ENCODE data around the gene HOXA6. TPM values are rescaled to one million over a fixed set of nuclear protein-coding genes. Genes with fewer than 3 reads are reported as not detected.

The HOXA6 gene
- total and polyA plus RNA-seq, 2 of the 4 experiments (the other 2 are of a cell fraction), result 1.4 to 1.8 TPM

DNA sequence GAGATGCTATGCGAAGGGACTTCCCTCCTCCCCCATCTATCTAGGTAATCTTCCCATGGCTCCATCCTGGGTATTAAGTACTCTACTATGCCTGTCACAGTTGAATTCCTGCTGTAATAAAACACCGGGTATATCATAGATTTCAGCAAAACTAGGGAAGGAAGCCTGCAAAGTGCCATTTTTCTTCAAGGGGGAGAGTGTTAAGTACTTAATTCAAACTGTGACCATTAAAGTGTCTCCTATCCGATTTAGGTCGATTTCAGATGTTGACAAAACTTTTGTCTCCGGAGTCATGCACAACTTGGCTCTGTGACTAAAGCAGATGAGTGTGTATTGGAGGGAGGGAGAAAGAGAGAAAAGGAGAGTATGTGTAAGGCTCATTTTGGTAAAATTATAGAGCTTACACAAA lies 21.6 kb downstream of the HOXA6 start:
- POLR2A ChIA-PET (ENCODE audit: unreplicated experiment), result interaction anchor here (0.7 kb wide), 1 partner anchor 20 kb away, joined by 4 read pairs; no protein-coding TSS in a partner anchor

More for the DNA sequence above, 21.6 kb downstream of the HOXA6 start:
- CTCF ChIA-PET, result no interaction called here
- Histone ChIP-seq H4K91ac (ENCODE audit: insufficient read depth, low read depth, low read length) (no peak overlapping the region; the same call in 1 of the 2 replicates), H3K4ac (ENCODE audit: low read depth, low read length) (no peak overlapping the region), H3K56ac (ENCODE audit: extremely low read depth, insufficient read depth, low read length) (no peak overlapping the region), H3K9me3 (ENCODE audit: control insufficient read depth, insufficient read depth, low read length) (no peaks in the 10 kb centered on the region), H3K14ac (replicated peaks; ENCODE audit: low read depth, low read length) (no peak overlapping the region), H2AFZ (replicated peaks; ENCODE audit: low read length, poor library complexity) (no peak overlapping the region), H3K4me2 (ENCODE audit: low read depth, low read length) (no peak overlapping the region; the same call in 1 of the 2 replicates), H3K9ac (ENCODE audit: low read depth, low read length) (no peak overlapping the region), H2AK5ac (ENCODE audit: low read depth, low read length) (peak overlapping the region; percentile 54), H2BK120ac (ENCODE audit: low read depth, low read length) (no peak overlapping the region), H2BK5ac (ENCODE audit: low read depth, low read length, poor library complexity, severe bottlenecking) (no peak overlapping the region), H3K23ac (ENCODE audit: low read depth, low read length) (peak overlapping the region; percentile 22; the same call in 1 of the 2 replicates), H4K8ac (ENCODE audit: low read depth in 2 of 2, low read length in 2 of 2) (no peak overlapping the region), H3K27ac (ENCODE audit: insufficient read depth, low read length) (no peak overlapping the region), H3K18ac (ENCODE audit: low read depth, low read length) (no peak overlapping the region), H3K9me1 (ENCODE audit: insufficient read depth, low read length) (peaks cover 7% of the 10 kb centered on the region), H3K27me3 (ENCODE audit: control insufficient read depth, insufficient read depth, low read length) (no peaks in the 10 kb centered on the region), H3K36me3 (ENCODE audit: control insufficient read depth, insufficient read depth, low read length) (peaks cover 3% of the 10 kb centered on the region; the same call in 1 of the 2 replicates), H4K20me1 (ENCODE audit: insufficient read depth, low read length) (no peaks in the 10 kb centered on the region), H2BK20ac (ENCODE audit: low read depth, low read length) (peak overlapping the region; percentile 17; the same call in 1 of the 2 replicates), H3K4me3 (ENCODE audit: insufficient read depth, low read depth, low read length) (no peak overlapping the region), H4K5ac (ENCODE audit: low read depth, low read length) (no peak overlapping the region), H3K4me1 (ENCODE audit: control insufficient read depth, insufficient read depth, low read length) (peaks cover 23% of the 10 kb centered on the region), H3K79me1 (ENCODE audit: low read depth in 1 of 2, low read length in 2 of 2) (peaks cover 13 to 47% of the 10 kb centered on the region in 2 experiments), H2BK15ac (ENCODE audit: low read depth, low read length) (no peak overlapping the region), H2AK9ac (replicated peaks; ENCODE audit: low read depth, low read length, poor library complexity) (no peak overlapping the region)
- dilution Hi-C loops (cut with HindIII; ENCODE audit: low sequenced_read_pairs, unreplicated experiment), result no loop called here
- ATAC-seq (ENCODE audit: low read depth), result no peak
- TF ChIP-seq, protein P1, sequence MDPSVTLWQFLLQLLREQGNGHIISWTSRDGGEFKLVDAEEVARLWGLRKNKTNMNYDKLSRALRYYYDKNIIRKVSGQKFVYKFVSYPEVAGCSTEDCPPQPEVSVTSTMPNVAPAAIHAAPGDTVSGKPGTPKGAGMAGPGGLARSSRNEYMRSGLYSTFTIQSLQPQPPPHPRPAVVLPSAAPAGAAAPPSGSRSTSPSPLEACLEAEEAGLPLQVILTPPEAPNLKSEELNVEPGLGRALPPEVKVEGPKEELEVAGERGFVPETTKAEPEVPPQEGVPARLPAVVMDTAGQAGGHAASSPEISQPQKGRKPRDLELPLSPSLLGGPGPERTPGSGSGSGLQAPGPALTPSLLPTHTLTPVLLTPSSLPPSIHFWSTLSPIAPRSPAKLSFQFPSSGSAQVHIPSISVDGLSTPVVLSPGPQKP (IDR thresholded peaks at IDR 0.05; ENCODE audit: borderline replicate concordance, low read depth, low read length), result no peak
- no peak for TF ChIP-seq MAFK (IDR thresholded peaks at IDR 0.05; ENCODE audit: low read depth, low read length)
- TF ChIP-seq BHLHE40 (IDR thresholded peaks at IDR 0.05; ENCODE audit: low read depth, low read length), result no peak
- no peak for TF ChIP-seq SMC3 (IDR thresholded peaks at IDR 0.05; ENCODE audit: low read depth, low read length)
- DNase-seq, result peak; percentile 27
- intact Hi-C loops (cut with micrococcal nuclease), result no loop called here
- WGBS, 2 experiments (ENCODE audit: extremely low coverage in 2 of 2, insufficient read length in 1 of 2), result 40% methylated on average over 1 of the region's 5 CpGs; no CpG with 5 or more reads in 1 of the 2 experiments
- in situ Hi-C loops (cut with MboI; ENCODE audit: low sequenced_read_pairs), result no loop called here
- no TSS peak for BruUV-seq (replicated peaks)
